ENCODE data around the gene UBD. TPM values are rescaled to one million over a fixed set of nuclear protein-coding genes. Genes with fewer than 3 reads are reported as not detected.

The UBD gene
- total RNA-seq, 1 donor from 2014 or later, result 4.3 TPM

DNA sequence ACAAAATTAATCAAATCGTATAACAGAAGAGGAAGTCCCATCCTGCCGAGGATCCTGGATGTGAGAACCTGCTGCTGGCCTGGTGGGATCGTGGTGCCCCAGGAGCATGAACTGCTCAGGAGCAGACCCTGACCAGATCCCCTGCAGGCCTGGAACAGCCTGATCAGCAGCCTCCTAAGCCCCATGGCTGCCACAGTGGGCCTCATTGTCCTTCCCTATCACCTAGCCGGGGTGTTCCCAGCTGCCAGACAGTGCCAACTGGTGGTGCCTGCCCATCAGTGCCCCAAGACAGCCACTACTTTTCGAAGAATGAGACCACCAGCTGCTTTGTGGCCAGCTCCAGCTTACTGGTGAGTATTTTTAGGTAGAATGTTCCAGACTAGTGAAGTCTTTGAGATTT lies 52.2 kb downstream of the UBD start:
- TF ChIP-seq, protein P1, sequence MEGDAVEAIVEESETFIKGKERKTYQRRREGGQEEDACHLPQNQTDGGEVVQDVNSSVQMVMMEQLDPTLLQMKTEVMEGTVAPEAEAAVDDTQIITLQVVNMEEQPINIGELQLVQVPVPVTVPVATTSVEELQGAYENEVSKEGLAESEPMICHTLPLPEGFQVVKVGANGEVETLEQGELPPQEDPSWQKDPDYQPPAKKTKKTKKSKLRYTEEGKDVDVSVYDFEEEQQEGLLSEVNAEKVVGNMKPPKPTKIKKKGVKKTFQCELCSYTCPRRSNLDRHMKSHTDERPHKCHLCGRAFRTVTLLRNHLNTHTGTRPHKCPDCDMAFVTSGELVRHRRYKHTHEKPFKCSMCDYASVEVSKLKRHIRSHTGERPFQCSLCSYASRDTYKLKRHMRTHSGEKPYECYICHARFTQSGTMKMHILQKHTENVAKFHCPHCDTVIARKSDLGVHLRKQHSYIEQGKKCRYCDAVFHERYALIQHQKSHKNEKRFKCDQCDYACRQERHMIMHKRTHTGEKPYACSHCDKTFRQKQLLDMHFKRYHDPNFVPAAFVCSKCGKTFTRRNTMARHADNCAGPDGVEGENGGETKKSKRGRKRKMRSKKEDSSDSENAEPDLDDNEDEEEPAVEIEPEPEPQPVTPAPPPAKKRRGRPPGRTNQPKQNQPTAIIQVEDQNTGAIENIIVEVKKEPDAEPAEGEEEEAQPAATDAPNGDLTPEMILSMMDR (conservative IDR thresholded peaks at IDR 0.05; ENCODE audit: low read depth, low read length), result no peak
- H3K4me3 ChIP-seq (ENCODE audit: low read depth, low read length), result no peak overlapping the region
- DNase-seq (ENCODE audit: low read depth), result no peak

DNA sequence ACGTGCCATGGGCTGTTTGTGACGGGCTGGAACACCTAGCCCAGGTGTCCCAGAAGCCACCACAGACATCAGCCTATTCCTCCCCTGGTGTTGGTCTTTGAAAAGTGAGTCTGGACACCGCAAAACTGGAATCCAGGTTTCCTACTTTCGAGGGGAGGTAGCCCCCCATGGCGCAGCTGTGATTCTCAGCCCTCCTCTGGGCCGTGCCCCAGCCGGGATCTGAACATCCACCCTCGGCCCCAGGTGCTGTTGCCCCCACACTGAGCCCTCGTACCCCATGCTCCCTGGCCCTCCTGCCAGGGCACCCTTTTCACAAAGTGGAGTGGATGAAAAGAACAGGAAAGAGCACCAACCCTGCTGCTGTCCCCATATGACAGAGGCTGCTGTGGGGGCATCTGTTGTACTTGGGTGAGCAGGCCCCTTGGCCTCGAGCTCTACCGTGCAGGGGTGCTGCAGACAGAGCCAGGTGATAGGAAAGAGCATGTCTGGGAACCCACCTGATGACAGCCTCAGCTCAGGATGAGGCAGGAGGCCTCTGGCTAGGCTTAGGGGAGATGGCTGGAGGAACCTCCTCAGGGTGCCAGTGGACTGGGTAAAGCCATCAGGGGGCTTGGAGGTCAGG lies 53.0 kb downstream of the UBD start:
- DNase-seq (ENCODE audit: low read depth), result no peak
- H3K4me3 ChIP-seq (ENCODE audit: low read depth, low read length), result no peak overlapping the region
- TF ChIP-seq, protein P1 (conservative IDR thresholded peaks at IDR 0.05; ENCODE audit: low read depth, low read length), result no peak

DNA sequence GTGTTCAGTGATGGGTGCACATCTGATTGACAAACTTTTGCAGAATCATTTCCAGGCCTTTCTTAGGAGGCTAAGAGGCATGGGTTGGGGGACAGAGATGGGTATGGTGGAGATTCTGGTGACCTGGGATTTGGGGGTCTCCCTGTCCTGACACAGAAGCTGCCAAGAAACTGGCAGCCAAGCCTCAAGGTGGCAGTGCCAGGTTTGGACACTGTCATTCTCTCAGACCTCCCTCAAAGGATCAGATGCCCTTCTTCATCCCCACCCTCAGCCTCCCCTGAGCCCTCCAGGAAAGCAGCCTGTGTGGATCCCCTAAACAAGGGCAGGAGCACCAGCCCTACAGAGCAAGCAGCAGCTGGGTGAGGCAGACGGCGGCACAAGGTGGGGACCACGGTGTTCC lies 53.7 kb downstream of the UBD start:
- no peak overlapping the region for H3K4me3 ChIP-seq (ENCODE audit: low read depth, low read length)
- no peak for DNase-seq (ENCODE audit: low read depth)
- TF ChIP-seq, protein P1 (conservative IDR thresholded peaks at IDR 0.05; ENCODE audit: low read depth, low read length), result no peak

Other genes with a start within 250 kb of the UBD start
- gene OR5V1, start 190.9 kb downstream of the UBD start, total RNA-seq, result not detected in 2 replicates
- not detected in 2 replicates for gene OR12D3, start 184.4 kb downstream of the UBD start, total RNA-seq
- not detected in 2 replicates for gene OR12D2, start 164.1 kb downstream of the UBD start, total RNA-seq
- gene OR12D1, start 144.8 kb downstream of the UBD start, total RNA-seq, result not detected in 2 replicates
- gene OR10C1, start 120.4 kb downstream of the UBD start, total RNA-seq, result not detected in 2 replicates
- not detected in 2 replicates for gene OR11A1, start 102.7 kb downstream of the UBD start, total RNA-seq
- gene OR2H1, start 102.6 kb downstream of the UBD start, total RNA-seq, result not detected in 2 replicates
- gene MAS1L, start 71.8 kb downstream of the UBD start, total RNA-seq, result not detected in 2 replicates
- not detected in 2 replicates for gene OR2H2, start 25.4 kb upstream of the UBD start, total RNA-seq
- 3.1 and 6.4 TPM in 2 replicates for gene GABBR1, start 73.5 kb upstream of the UBD start, total RNA-seq
- gene MOG, start 97.4 kb upstream of the UBD start, total RNA-seq, result not detected in 2 replicates
- 0.12 and 1.4 TPM in 2 replicates for gene ZFP57, start 121.4 kb upstream of the UBD start, total RNA-seq
- gene HLA-F, start 163.7 kb upstream of the UBD start, total RNA-seq, result 2.5 and 2.8 TPM in 2 replicates